H1 (cell line): Measurements from ENCODE around the gene ABCC9. TPM values are rescaled to one million over a fixed set of nuclear protein-coding genes. Genes with fewer than 3 reads are reported as not detected.

Source experiments
- CTCF ChIA-PET: fragments of 300-600 bp; sonication (Branson Sonifier 250); formaldehyde crosslinking; loops from one replicate; lab custom pipeline; 2021; ENCODE audit not compliant: partially characterized antibody; lab: Charles Lee
- POLR2A ChIA-PET: fragments of 300-600 bp; sonication (Branson Sonifier 250); formaldehyde crosslinking; loops from one replicate; lab custom pipeline; 2021; ENCODE audit warnings: inconsistent platforms; ENCODE audit not compliant: partially characterized antibody; lab: Charles Lee
- DNase-seq, 2 experiments: peaks; one replicate each; pipeline versions ENCODE4 v3.0.0 to v3.0.0-alpha.2; 2010 to 2022; ENCODE audit warnings: low spot score in 2 of 2, low read depth in 1 of 2, mixed read lengths in 1 of 2
- FAIRE-seq: peaks from 2 replicates; lab custom pipeline; 2011; peaks lifted over from hg19 to GRCh38; lab: Jason Lieb, UNC
- H2AFZ ChIP-seq: 2 replicates; pipeline ENCODE4 v1.8.1; 2012; ENCODE audit warnings: low read length, inconsistent platforms
- H2AK5ac ChIP-seq: 2 replicates; pipeline ENCODE4 v1.6.1; 2013; ENCODE audit warnings: low read depth, low read length
- H2BK120ac ChIP-seq: replicated peaks from 2 replicates; pipeline ENCODE3; 2013; ENCODE audit warnings: low read depth, low read length, inconsistent platforms
- H2BK12ac ChIP-seq: 2 replicates; pipeline ENCODE4 v1.6.1; 2013; ENCODE audit warnings: low read depth, low read length
- H2BK15ac ChIP-seq: 2 replicates; pipeline ENCODE4 v1.6.1; 2013; ENCODE audit warnings: low read length
- H2BK20ac ChIP-seq: 2 replicates; pipeline ENCODE4 v1.6.1; 2013; ENCODE audit warnings: low read length
- H2BK5ac ChIP-seq: 2 replicates; pipeline ENCODE4 v1.6.1; 2013; ENCODE audit warnings: low read depth, low read length
- H3K14ac ChIP-seq: 2 replicates; pipeline ENCODE4 v1.6.1; 2013; ENCODE audit warnings: inconsistent platforms; ENCODE audit not compliant: insufficient read length
- H3K18ac ChIP-seq: 2 replicates; pipeline ENCODE4 v1.6.1; 2013; ENCODE audit warnings: low read length; ENCODE audit errors: extremely low read depth
- H3K23ac ChIP-seq: 2 replicates; pipeline ENCODE4 v1.6.1; 2013; ENCODE audit warnings: inconsistent platforms; ENCODE audit not compliant: insufficient read length
- H3K23me2 ChIP-seq: 2 replicates; pipeline ENCODE4 v1.6.1; 2013; ENCODE audit warnings: low read depth, low read length
- H3K27ac ChIP-seq: 2 replicates; pipeline ENCODE4 v1.6.1; 2011; ENCODE audit warnings: low read depth, low read length, inconsistent platforms
- H3K27me3 ChIP-seq, 4 experiments: replicated peaks in 1 of 4; 1 replicate in 1 of 4; 2 replicates in 3 of 4; pipeline versions ENCODE4 v1.6.1 to v1.8.1; 2011 to 2013; ENCODE audit warnings: low read length in 3 of 4, mild to moderate bottlenecking in 3 of 4, inconsistent platforms in 2 of 4, mixed read lengths in 2 of 4, moderate library complexity in 1 of 4; ENCODE audit not compliant: control insufficient read depth in 3 of 4, insufficient read depth in 3 of 4; ENCODE audit errors: extremely low read depth in 1 of 4
- H3K36me3 ChIP-seq, 4 experiments: 2 replicates each; pipeline versions ENCODE4 v1.6.1 to v1.8.1; 2011 to 2013; ENCODE audit warnings: mild to moderate bottlenecking in 4 of 4, low read length in 3 of 4, moderate library complexity in 2 of 4, control low read depth in 1 of 4, inconsistent platforms in 1 of 4; ENCODE audit not compliant: insufficient read depth in 4 of 4, control insufficient read depth in 2 of 4
- H3K4ac ChIP-seq: replicated peaks from 2 replicates; pipeline ENCODE3; 2013; ENCODE audit warnings: low read length, low read depth, mixed read lengths, inconsistent platforms; ENCODE audit not compliant: insufficient read length
- H3K4me1 ChIP-seq, 4 experiments: replicated peaks in 1 of 4; 1 replicate in 1 of 4; 2 replicates in 3 of 4; pipeline versions ENCODE4 v1.6.1 to v1.8.1; 2011 to 2013; ENCODE audit warnings: low read length in 3 of 4, inconsistent platforms in 2 of 4, mixed read lengths in 1 of 4; ENCODE audit not compliant: insufficient read depth in 4 of 4, control insufficient read depth in 3 of 4
- H3K4me2 ChIP-seq, 2 experiments: 2 replicates each; pipeline versions ENCODE4 v1.6.1 to v1.8.1; 2011 to 2013; ENCODE audit warnings: low read depth in 2 of 2, low read length in 2 of 2, control low read depth in 1 of 2, inconsistent platforms in 1 of 2, mild to moderate bottlenecking in 1 of 2; ENCODE audit not compliant: insufficient read depth in 1 of 2
- H3K4me3 ChIP-seq, 4 experiments: fragments of 200-600, 300-600 bp in 1 of 4; sonication (generic), shearing (Covaris generic), sonication (Bioruptor Twin) in 1 of 4; 2 replicates each; pipeline versions ENCODE4 v1.5.1 to v1.8.1; 2011 to 2016; ENCODE audit warnings: low read length in 4 of 4, low read depth in 3 of 4, control low read depth in 2 of 4, inconsistent platforms in 2 of 4, mild to moderate bottlenecking in 2 of 4, mixed read lengths in 1 of 4, moderate library complexity in 1 of 4; ENCODE audit not compliant: insufficient read depth in 2 of 4; ENCODE audit errors: extremely low read depth in 1 of 4
- H3K56ac ChIP-seq: replicated peaks from 2 replicates; pipeline ENCODE3; 2013; ENCODE audit warnings: low read depth, mild to moderate bottlenecking, mixed read lengths, low read length, inconsistent platforms; ENCODE audit not compliant: insufficient read length
- H3K79me1 ChIP-seq: 2 replicates; pipeline ENCODE4 v1.6.1; 2013; ENCODE audit warnings: low read depth, low read length, control low read depth
- H3K79me2 ChIP-seq, 2 experiments: 2 replicates each; pipeline versions ENCODE4 v1.6.1 to v1.8.1; 2012 to 2013; ENCODE audit warnings: low read length in 2 of 2, mild to moderate bottlenecking in 2 of 2, inconsistent platforms in 1 of 2; ENCODE audit not compliant: insufficient read depth in 2 of 2, control insufficient read depth in 1 of 2
- H3K9ac ChIP-seq, 4 experiments: replicated peaks in 1 of 4; 1 replicate in 1 of 4; 2 replicates in 3 of 4; pipeline versions ENCODE4 v1.6.1 to v1.8.1; 2011 to 2013; ENCODE audit warnings: low read depth in 3 of 4, low read length in 3 of 4, control low read depth in 2 of 4, mild to moderate bottlenecking in 2 of 4, moderate library complexity in 2 of 4, inconsistent platforms in 1 of 4; ENCODE audit errors: extremely low read depth in 1 of 4
- H3K9me3 ChIP-seq, 2 experiments: 2 replicates each; pipeline versions ENCODE4 v1.6.1 to v1.8.1; 2012 to 2013; ENCODE audit warnings: mild to moderate bottlenecking in 2 of 2, moderate library complexity in 2 of 2, control low read depth in 1 of 2, inconsistent platforms in 1 of 2, low read depth in 1 of 2, low read length in 1 of 2, mixed read lengths in 1 of 2; ENCODE audit not compliant: insufficient read depth in 2 of 2
- H4K20me1 ChIP-seq, 2 experiments: replicated peaks in 1 of 2; 2 replicates each; pipeline versions ENCODE3 to v1.8.1; 2011 to 2013; ENCODE audit warnings: inconsistent platforms in 2 of 2, low read length in 2 of 2, mild to moderate bottlenecking in 1 of 2; ENCODE audit not compliant: insufficient read depth in 2 of 2, control insufficient read depth in 1 of 2
- H4K5ac ChIP-seq: 2 replicates; pipeline ENCODE4 v1.6.1; 2013; ENCODE audit warnings: low read length, low read depth, mixed read lengths, inconsistent platforms; ENCODE audit not compliant: insufficient read length
- H4K8ac ChIP-seq: 2 replicates; pipeline ENCODE4 v1.8.0; 2013; ENCODE audit warnings: mild to moderate bottlenecking, moderate library complexity, low read length, inconsistent platforms; ENCODE audit not compliant: insufficient read depth; ENCODE audit errors: extremely low read depth
- H4K91ac ChIP-seq: replicated peaks from 2 replicates; pipeline ENCODE3; 2013; ENCODE audit warnings: low read length, mixed read lengths, inconsistent platforms; ENCODE audit not compliant: insufficient read length
- WGBS, 2 experiments: shearing (Covaris generic) in 1 of 2; methylation state at CpG; one replicate each; pipeline versions ENCODE4 v1.1.6 to v1.1.7; 2013 to 2015; ENCODE audit warnings: low lambda C conversion rate in 2 of 2, mixed read lengths in 2 of 2, inconsistent platforms in 1 of 2, low coverage in 1 of 2, missing lambda C conversion rate in 1 of 2; ENCODE audit not compliant: insufficient replicate concordance in 2 of 2, insufficient coverage in 1 of 2, insufficient read length in 1 of 2; ENCODE audit errors: extremely low coverage in 1 of 2, missing lambda C conversion rate in 1 of 2; 5-methylcytosine and 5-hydroxymethylcytosine counted together
- polyA plus RNA-seq, 7 experiments: library from polyadenylated mRNA; depleted of rRNA in 3 of 7; stranded (reverse) in 5 of 7; unstranded in 2 of 7; fragments of >200 nt in 5 of 7; fragments of 200-250 nt in 2 of 7; gene quantifications; 1 replicate in 5 of 7; 2 replicates in 1 of 7; 4 replicates in 1 of 7; pipeline versions ENCODE4 v1.2.1 to v1.2.3, GENCODE V29; 2011 to 2013; ENCODE audit warnings: missing spikeins in 2 of 7, mixed read lengths in 2 of 7
- total RNA-seq: library from RNA; stranded (reverse); fragmentation: NEBNext Ultra II Directional; extraction: Animal tissue kit (Norgen Biotek cat#: 25700); gene quantifications from 2 replicates; pipeline ENCODE4 v1.2.1, GENCODE V29; 2021

Gene ABCC9
- total and polyA plus RNA-seq, 2 of the 8 experiments (the other 6 are each of a cell fraction or from before 2014, with no cell fraction given), result under 0.01 TPM; not detected in 1

GRCh38 chr12:21818627-21819026 lies 122.6 kb downstream of the ABCC9 start:
- Histone ChIP-seq H2BK12ac (no peak overlapping the region), H3K9me3 (no peaks in the 10 kb centered on the region), H4K8ac (no peak overlapping the region), H3K4me2 (no peak overlapping the region), H3K4me3 (no peak overlapping the region), H3K79me2 (no peaks in the 10 kb centered on the region), H3K4ac (no peak overlapping the region), H4K91ac (no peak overlapping the region), H2BK120ac (no peak overlapping the region), H3K23ac (no peak overlapping the region), H2AFZ (no peak overlapping the region), H3K27ac (no peak overlapping the region), H3K14ac (no peak overlapping the region), H3K23me2 (no peaks in the 10 kb centered on the region), H3K9ac (no peak overlapping the region), H2BK5ac (no peak overlapping the region), H2BK20ac (no peak overlapping the region), H3K18ac (no peak overlapping the region), H2BK15ac (no peak overlapping the region), H2AK5ac (no peak overlapping the region), H3K79me1 (no peaks in the 10 kb centered on the region), H4K5ac (no peak overlapping the region), H3K4me1 (no peaks in the 10 kb centered on the region), H3K27me3 (no peaks in the 10 kb centered on the region), H4K20me1 (peaks cover 0 to 1% of the 10 kb centered on the region in 2 experiments), H3K56ac (no peak overlapping the region), H3K36me3 (no peaks in the 10 kb centered on the region)
- WGBS, 2 experiments, result 95% methylated on average over 2 of the region's 2 CpGs; no CpG with 5 or more reads in 1 of the 2 experiments
- ChIA-PET CTCF (interaction anchor here (0.7 kb wide), 1 partner anchor 414 kb away, joined by 3 read pairs; no protein-coding TSS in a partner anchor), POLR2A (no interaction called here)
- FAIRE-seq (no peak), DNase-seq (no peak)
